Erythroblast (primary cell): ENCODE results near the gene LAYN.

ENCODE experiments used
- GATA1 ChIP-seq: IDR thresholded peaks from 2 replicates; pipeline ENCODE4 v1.6.1; 2011; ENCODE audit warnings: low read depth, mild to moderate bottlenecking, control low read depth, low read length, moderate library complexity
- POLR2A ChIP-seq: IDR thresholded peaks from 2 replicates; pipeline ENCODE4 v1.6.1; 2011; ENCODE audit warnings: mild to moderate bottlenecking, low read length

DNA sequence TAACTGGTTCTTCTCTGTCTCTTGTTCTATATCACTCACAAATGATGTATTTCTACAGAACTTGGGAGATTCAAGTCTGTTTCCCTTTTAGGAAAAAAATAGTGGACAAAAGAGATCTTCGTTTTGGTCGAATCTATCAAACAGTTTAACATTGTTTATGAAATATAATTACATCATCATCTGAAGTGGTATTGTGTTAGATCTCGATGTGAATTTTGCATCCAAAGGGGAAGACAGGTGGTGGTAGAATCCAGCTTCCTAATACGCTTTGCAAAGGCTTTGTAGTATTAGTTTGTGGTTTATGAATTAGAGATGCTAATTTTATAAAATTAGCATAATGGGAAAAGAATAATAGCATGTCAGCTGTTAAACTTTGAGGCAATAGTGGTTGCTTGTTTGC, 65.2 kb downstream of the LAYN start:
- TF ChIP-seq POLR2A (no peak), GATA1 (no peak)
